GM12878 (cell line): ENCODE data around the gene MBD2. TPM values are rescaled to one million over a fixed set of nuclear protein-coding genes. Genes with fewer than 3 reads are reported as not detected.

ENCODE experiments used
- ATF3 ChIP-seq: IDR thresholded peaks from 2 replicates; pipeline ENCODE4 v1.6.1; 2011; ENCODE audit warnings: low read depth, mild to moderate bottlenecking, low read length, moderate library complexity, borderline replicate concordance; ENCODE audit errors: extremely low read depth
- ATF7 ChIP-seq: fragments of 450-650 bp; IDR thresholded peaks from 2 replicates; pipeline ENCODE4 v1.6.1; 2016; ENCODE audit warnings: low read depth, mild to moderate bottlenecking
- BHLHE40 ChIP-seq, 2 experiments: fragments of 450-650 bp in 1 of 2; IDR thresholded peaks; 2 replicates each; pipeline ENCODE4 v1.6.1; 2011 to 2017; ENCODE audit warnings: low read depth in 2 of 2, borderline replicate concordance in 1 of 2, improper control_type of control experiment in 1 of 2, low read length in 1 of 2, mild to moderate bottlenecking in 1 of 2
- CHD4 ChIP-seq: fragments of 200-600 bp; sonication (generic); IDR thresholded peaks from 2 replicates; pipeline ENCODE4 v1.6.1; 2016; ENCODE audit warnings: mild to moderate bottlenecking
- CREB1 ChIP-seq: IDR thresholded peaks from 2 replicates; pipeline ENCODE4 v1.6.1; 2012; ENCODE audit warnings: low read depth, mild to moderate bottlenecking, inconsistent platforms
- CREM ChIP-seq: IDR thresholded peaks from 2 replicates; pipeline ENCODE4 v1.6.1; 2014; ENCODE audit warnings: antibody characterized with exemption, low read depth
- EZH2 ChIP-seq: IDR thresholded peaks from 2 replicates; pipeline ENCODE4 v1.6.1; 2012; ENCODE audit warnings: low read depth, mild to moderate bottlenecking, control low read depth, inconsistent platforms, low read length, borderline replicate concordance; ENCODE audit not compliant: control insufficient read depth
- GATAD2B ChIP-seq: fragments of 450-650 bp; conservative IDR thresholded peaks from 2 replicates; pipeline ENCODE4 v1.6.1; 2017; ENCODE audit warnings: low read depth, mild to moderate bottlenecking, moderate library complexity
- HDGF ChIP-seq: fragments of 450-650 bp; IDR thresholded peaks from 2 replicates; pipeline ENCODE4 v1.6.1; 2016; ENCODE audit warnings: antibody characterized with exemption
- LARP7 ChIP-seq: fragments of 450-650 bp; IDR thresholded peaks from 2 replicates; pipeline ENCODE4 v1.6.1; 2017; ENCODE audit warnings: mild to moderate bottlenecking
- NFXL1 ChIP-seq: fragments of 450-650 bp; IDR thresholded peaks from 2 replicates; pipeline ENCODE4 v1.6.1; 2017; ENCODE audit warnings: antibody characterized with exemption, mild to moderate bottlenecking, borderline replicate concordance
- NR2F1 ChIP-seq: fragments of 450-650 bp; conservative IDR thresholded peaks from 2 replicates; pipeline ENCODE4 v1.6.1; 2017; ENCODE audit warnings: mild to moderate bottlenecking
- PML ChIP-seq: IDR thresholded peaks from 2 replicates; pipeline ENCODE4 v1.6.1; 2012; ENCODE audit warnings: low read length, inconsistent platforms
- POLR2A ChIP-seq: IDR thresholded peaks from 2 replicates; pipeline ENCODE4 v1.6.1; 2011; ENCODE audit warnings: low read depth, mild to moderate bottlenecking, low read length
- RB1 ChIP-seq: fragments of 450-650 bp; formaldehyde crosslinking; IDR thresholded peaks from 2 replicates; pipeline ENCODE4 v1.6.1; 2017; ENCODE audit warnings: mild to moderate bottlenecking, borderline replicate concordance
- RCOR1 ChIP-seq: conservative IDR thresholded peaks from 2 replicates; pipeline ENCODE4 v1.6.1; 2012; ENCODE audit warnings: low read depth, low read length, improper control_type of control experiment
- TBL1XR1 ChIP-seq: IDR thresholded peaks from 2 replicates; pipeline ENCODE4 v1.6.1; 2012; ENCODE audit warnings: low read depth, low read length, improper control_type of control experiment
- TCF7 ChIP-seq: IDR thresholded peaks from 2 replicates; pipeline ENCODE4 v1.6.1; 2014; ENCODE audit warnings: antibody characterized with exemption, borderline replicate concordance
- WRNIP1 ChIP-seq: IDR thresholded peaks from 2 replicates; pipeline ENCODE4 v1.6.1; 2011; ENCODE audit warnings: low read depth, low read length, improper control_type of control experiment, borderline replicate concordance
- ZNF24 ChIP-seq: fragments of 450-650 bp; IDR thresholded peaks from 2 replicates; pipeline ENCODE4 v1.6.1; 2017; ENCODE audit warnings: antibody characterized with exemption, mild to moderate bottlenecking
- ZNF622 ChIP-seq: fragments of 450-650 bp; IDR thresholded peaks from 2 replicates; pipeline ENCODE4 v1.6.1; 2017; ENCODE audit warnings: mild to moderate bottlenecking, inconsistent platforms
- polyA plus RNA-seq, 11 experiments: library from polyadenylated mRNA; depleted of rRNA in 4 of 11; unstranded in 6 of 11; stranded (reverse) in 5 of 11; fragments of >200 nt; fragmentation: Nextera tagmentation in 4 of 11; fragmentation: Illumina TruSeq in 1 of 11; extraction: Ambion mirVana in 4 of 11; extraction: Trizol in 1 of 11; gene quantifications; 1 replicate in 1 of 11; 2 replicates in 10 of 11; pipeline versions ENCODE4 v1.2.1 to v1.2.3, GENCODE V29; 2011 to 2016; ENCODE audit warnings: inconsistent platforms in 2 of 11, missing spikeins in 2 of 11, low read depth in 1 of 11
- total RNA-seq, 4 experiments: library from RNA; depleted of rRNA in 3 of 4; stranded (reverse); fragments of >200 nt in 3 of 4; fragmentation: Illumina TruSeq in 1 of 4; extraction: Trizol in 1 of 4; gene quantifications; 2 replicates each; pipeline versions ENCODE4 v1.2.1 to v1.2.3, GENCODE V29; 2013 to 2021
- TF ChIP-seq, protein P1 (sequence below): IDR thresholded peaks from 2 replicates; pipeline ENCODE4 v1.6.1; 2012; ENCODE audit warnings: mild to moderate bottlenecking, low read depth, low read length
- TF ChIP-seq, protein P2 (sequence below): IDR thresholded peaks from 2 replicates; pipeline ENCODE4 v1.6.1; 2011; ENCODE audit warnings: low read depth, low read length, improper control_type of control experiment, borderline replicate concordance
- TF ChIP-seq, protein P3 (sequence below): fragments of 450-650 bp; IDR thresholded peaks from 2 replicates; pipeline ENCODE4 v1.6.1; 2017; ENCODE audit warnings: mild to moderate bottlenecking, low read depth, inconsistent platforms; ENCODE audit not compliant: poor library complexity, severe bottlenecking
- TF ChIP-seq, protein P4 (sequence below): IDR thresholded peaks from 2 replicates; pipeline ENCODE4 v1.6.1; 2012; ENCODE audit warnings: low read depth, low read length, improper control_type of control experiment

The MBD2 gene
- total and polyA plus RNA-seq, 10 of the 15 experiments (the other 5 are each of a cell fraction or from before 2014, with no cell fraction given), result 24.1 to 276 (median 57.9) TPM

- no peak for TF ChIP-seq CHD4
- peak; percentile 64 for TF ChIP-seq PML
- TF ChIP-seq ATF3, result no peak
- TF ChIP-seq POLR2A, result no peak
- TF ChIP-seq, protein P1, sequence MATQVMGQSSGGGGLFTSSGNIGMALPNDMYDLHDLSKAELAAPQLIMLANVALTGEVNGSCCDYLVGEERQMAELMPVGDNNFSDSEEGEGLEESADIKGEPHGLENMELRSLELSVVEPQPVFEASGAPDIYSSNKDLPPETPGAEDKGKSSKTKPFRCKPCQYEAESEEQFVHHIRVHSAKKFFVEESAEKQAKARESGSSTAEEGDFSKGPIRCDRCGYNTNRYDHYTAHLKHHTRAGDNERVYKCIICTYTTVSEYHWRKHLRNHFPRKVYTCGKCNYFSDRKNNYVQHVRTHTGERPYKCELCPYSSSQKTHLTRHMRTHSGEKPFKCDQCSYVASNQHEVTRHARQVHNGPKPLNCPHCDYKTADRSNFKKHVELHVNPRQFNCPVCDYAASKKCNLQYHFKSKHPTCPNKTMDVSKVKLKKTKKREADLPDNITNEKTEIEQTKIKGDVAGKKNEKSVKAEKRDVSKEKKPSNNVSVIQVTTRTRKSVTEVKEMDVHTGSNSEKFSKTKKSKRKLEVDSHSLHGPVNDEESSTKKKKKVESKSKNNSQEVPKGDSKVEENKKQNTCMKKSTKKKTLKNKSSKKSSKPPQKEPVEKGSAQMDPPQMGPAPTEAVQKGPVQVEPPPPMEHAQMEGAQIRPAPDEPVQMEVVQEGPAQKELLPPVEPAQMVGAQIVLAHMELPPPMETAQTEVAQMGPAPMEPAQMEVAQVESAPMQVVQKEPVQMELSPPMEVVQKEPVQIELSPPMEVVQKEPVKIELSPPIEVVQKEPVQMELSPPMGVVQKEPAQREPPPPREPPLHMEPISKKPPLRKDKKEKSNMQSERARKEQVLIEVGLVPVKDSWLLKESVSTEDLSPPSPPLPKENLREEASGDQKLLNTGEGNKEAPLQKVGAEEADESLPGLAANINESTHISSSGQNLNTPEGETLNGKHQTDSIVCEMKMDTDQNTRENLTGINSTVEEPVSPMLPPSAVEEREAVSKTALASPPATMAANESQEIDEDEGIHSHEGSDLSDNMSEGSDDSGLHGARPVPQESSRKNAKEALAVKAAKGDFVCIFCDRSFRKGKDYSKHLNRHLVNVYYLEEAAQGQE, result no peak
- TF ChIP-seq TBL1XR1, result no peak
- TF ChIP-seq NR2F1, result no peak
- TF ChIP-seq HDGF, result no peak
- peak; percentile 48; the same call in 1 of the 2 replicates for TF ChIP-seq TCF7
- 0 out of 2 replicates have a peak, but pooled peaks have one; percentile 31 for TF ChIP-seq RCOR1
- TF ChIP-seq RB1, result no peak
- peak; percentile 77 for TF ChIP-seq CREM
- no peak for TF ChIP-seq GATAD2B
- peak; percentile 59; the same call in 1 of the 2 replicates for TF ChIP-seq CREB1
- TF ChIP-seq, protein P2, sequence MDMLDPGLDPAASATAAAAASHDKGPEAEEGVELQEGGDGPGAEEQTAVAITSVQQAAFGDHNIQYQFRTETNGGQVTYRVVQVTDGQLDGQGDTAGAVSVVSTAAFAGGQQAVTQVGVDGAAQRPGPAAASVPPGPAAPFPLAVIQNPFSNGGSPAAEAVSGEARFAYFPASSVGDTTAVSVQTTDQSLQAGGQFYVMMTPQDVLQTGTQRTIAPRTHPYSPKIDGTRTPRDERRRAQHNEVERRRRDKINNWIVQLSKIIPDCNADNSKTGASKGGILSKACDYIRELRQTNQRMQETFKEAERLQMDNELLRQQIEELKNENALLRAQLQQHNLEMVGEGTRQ, result no peak
- TF ChIP-seq, protein P3, sequence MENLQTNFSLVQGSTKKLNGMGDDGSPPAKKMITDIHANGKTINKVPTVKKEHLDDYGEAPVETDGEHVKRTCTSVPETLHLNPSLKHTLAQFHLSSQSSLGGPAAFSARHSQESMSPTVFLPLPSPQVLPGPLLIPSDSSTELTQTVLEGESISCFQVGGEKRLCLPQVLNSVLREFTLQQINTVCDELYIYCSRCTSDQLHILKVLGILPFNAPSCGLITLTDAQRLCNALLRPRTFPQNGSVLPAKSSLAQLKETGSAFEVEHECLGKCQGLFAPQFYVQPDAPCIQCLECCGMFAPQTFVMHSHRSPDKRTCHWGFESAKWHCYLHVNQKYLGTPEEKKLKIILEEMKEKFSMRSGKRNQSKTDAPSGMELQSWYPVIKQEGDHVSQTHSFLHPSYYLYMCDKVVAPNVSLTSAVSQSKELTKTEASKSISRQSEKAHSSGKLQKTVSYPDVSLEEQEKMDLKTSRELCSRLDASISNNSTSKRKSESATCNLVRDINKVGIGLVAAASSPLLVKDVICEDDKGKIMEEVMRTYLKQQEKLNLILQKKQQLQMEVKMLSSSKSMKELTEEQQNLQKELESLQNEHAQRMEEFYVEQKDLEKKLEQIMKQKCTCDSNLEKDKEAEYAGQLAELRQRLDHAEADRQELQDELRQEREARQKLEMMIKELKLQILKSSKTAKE, result peak; percentile 16
- TF ChIP-seq ATF7, result no peak; the same call in 1 of the 2 replicates
- TF ChIP-seq EZH2, result no peak
- no peak for TF ChIP-seq ZNF24
- TF ChIP-seq ZNF622, result no peak
- TF ChIP-seq LARP7, result no peak
- TF ChIP-seq, protein P4, sequence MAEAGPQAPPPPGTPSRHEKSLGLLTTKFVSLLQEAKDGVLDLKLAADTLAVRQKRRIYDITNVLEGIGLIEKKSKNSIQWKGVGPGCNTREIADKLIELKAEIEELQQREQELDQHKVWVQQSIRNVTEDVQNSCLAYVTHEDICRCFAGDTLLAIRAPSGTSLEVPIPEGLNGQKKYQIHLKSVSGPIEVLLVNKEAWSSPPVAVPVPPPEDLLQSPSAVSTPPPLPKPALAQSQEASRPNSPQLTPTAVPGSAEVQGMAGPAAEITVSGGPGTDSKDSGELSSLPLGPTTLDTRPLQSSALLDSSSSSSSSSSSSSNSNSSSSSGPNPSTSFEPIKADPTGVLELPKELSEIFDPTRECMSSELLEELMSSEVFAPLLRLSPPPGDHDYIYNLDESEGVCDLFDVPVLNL, result no peak
- TF ChIP-seq WRNIP1, result no peak
- no peak for TF ChIP-seq NFXL1
- TF ChIP-seq BHLHE40 (IDR thresholded peaks at IDR 0.05; ENCODE audit: borderline replicate concordance in 1 of 2, low read depth in 2 of 2, low read length in 1 of 2), result 0 out of 4 replicates have a peak, but pooled peaks of 1 of the 2 experiments have one; percentile 39
Observed at GRCh38 chr18:54149078-54149697, 75.3 kb downstream of the MBD2 start (continued).
